ENCODE data around the gene AQP3.
A peak's percentile ranks its signal among the peaks of the same experiment; 100 is the strongest.

AQP3 gene

GRCh38 chr9:33453999-33454660 is 6.7 kb upstream of the AQP3 start:
- no peaks in the 10 kb centered on the region for H3K79me2 ChIP-seq (ENCODE audit: insufficient read depth, low read length)
- H4K20me1 ChIP-seq (ENCODE audit: insufficient read depth, low read length) = no peaks in the 10 kb centered on the region
- H3K4me3 ChIP-seq (ENCODE audit: low read depth in 1 of 2, low read length in 2 of 2) = no peak overlapping the region
- no peak overlapping the region for H3K4me2 ChIP-seq (ENCODE audit: insufficient read depth, low read length)
- no peak overlapping the region for H3K27ac ChIP-seq (ENCODE audit: low read length)
- H3K36me3 ChIP-seq (ENCODE audit: insufficient read depth, low read length) = no peaks in the 10 kb centered on the region
- DNase-seq = no peak
- H3K9me3 ChIP-seq (ENCODE audit: insufficient read depth, low read length, severe bottlenecking) = no peaks in the 10 kb centered on the region
- no peaks in the 10 kb centered on the region for H3K4me1 ChIP-seq (ENCODE audit: insufficient read depth, low read length)
- TF ChIP-seq CTCF (IDR thresholded peaks at IDR 0.05; ENCODE audit: borderline replicate concordance, extremely low read depth, low read length, poor library complexity, severe bottlenecking) (no peak), EZH2 (IDR thresholded peaks at IDR 0.05; ENCODE audit: borderline replicate concordance, low read depth, low read length, severe bottlenecking) (no peak)
- H3K9ac ChIP-seq (ENCODE audit: low read depth, low read length) = no peak overlapping the region
- H3K27me3 ChIP-seq (ENCODE audit: insufficient read depth, low read length, poor library complexity) = no peaks in the 10 kb centered on the region
- ATAC-seq (ENCODE audit: insufficient read depth, low read depth) = no peak
- no peak overlapping the region for H2AFZ ChIP-seq (ENCODE audit: low read depth, low read length)

GRCh38 chr9:33453286-33453860 is 6.0 kb upstream of the AQP3 start:
- no peak for TF ChIP-seq EZH2 (IDR thresholded peaks at IDR 0.05; ENCODE audit: borderline replicate concordance, low read depth, low read length, severe bottlenecking)
- no peak for TF ChIP-seq CTCF (IDR thresholded peaks at IDR 0.05; ENCODE audit: borderline replicate concordance, extremely low read depth, low read length, poor library complexity, severe bottlenecking)
- peaks cover 5% of the 10 kb centered on the region for H3K4me1 ChIP-seq (ENCODE audit: insufficient read depth, low read length)
- no peak overlapping the region for H3K4me3 ChIP-seq (ENCODE audit: low read depth in 1 of 2, low read length in 2 of 2)
- H3K27ac ChIP-seq (ENCODE audit: low read length) = no peak overlapping the region
- no peaks in the 10 kb centered on the region for H3K36me3 ChIP-seq (ENCODE audit: insufficient read depth, low read length)
- no peak overlapping the region for H2AFZ ChIP-seq (ENCODE audit: low read depth, low read length)
- no peak overlapping the region for H3K9ac ChIP-seq (ENCODE audit: low read depth, low read length)
- H3K9me3 ChIP-seq (ENCODE audit: insufficient read depth, low read length, severe bottlenecking) = no peaks in the 10 kb centered on the region
- no peak for DNase-seq
- H3K79me2 ChIP-seq (ENCODE audit: insufficient read depth, low read length) = no peaks in the 10 kb centered on the region
- ATAC-seq (ENCODE audit: insufficient read depth, low read depth) = no peak
- H3K4me2 ChIP-seq (ENCODE audit: insufficient read depth, low read length) = no peak overlapping the region
- H4K20me1 ChIP-seq (ENCODE audit: insufficient read depth, low read length) = no peaks in the 10 kb centered on the region
- H3K27me3 ChIP-seq (ENCODE audit: insufficient read depth, low read length, poor library complexity) = no peaks in the 10 kb centered on the region

- Histone ChIP-seq H3K9ac (ENCODE audit: low read depth, low read length) (no peak overlapping the region), H3K27me3 (ENCODE audit: insufficient read depth, low read length, poor library complexity) (no peaks in the 10 kb centered on the region), H3K4me2 (ENCODE audit: insufficient read depth, low read length) (no peak overlapping the region), H3K4me3 (ENCODE audit: low read depth in 1 of 2, low read length in 2 of 2) (no peak overlapping the region), H3K27ac (ENCODE audit: low read length) (no peak overlapping the region), H2AFZ (ENCODE audit: low read depth, low read length) (peak overlapping the region; percentile 15; the same call in 1 of the 2 replicates), H4K20me1 (ENCODE audit: insufficient read depth, low read length) (no peaks in the 10 kb centered on the region), H3K79me2 (ENCODE audit: insufficient read depth, low read length) (no peaks in the 10 kb centered on the region), H3K36me3 (ENCODE audit: insufficient read depth, low read length) (no peaks in the 10 kb centered on the region), H3K9me3 (ENCODE audit: insufficient read depth, low read length, severe bottlenecking) (no peaks in the 10 kb centered on the region), H3K4me1 (ENCODE audit: insufficient read depth, low read length) (peaks cover 10% of the 10 kb centered on the region)
- peak; percentile 63 for DNase-seq
- ATAC-seq (ENCODE audit: insufficient read depth, low read depth) = peak; percentile 82
- no peak for TF ChIP-seq EZH2 (IDR thresholded peaks at IDR 0.05; ENCODE audit: borderline replicate concordance, low read depth, low read length, severe bottlenecking)
- TF ChIP-seq CTCF (IDR thresholded peaks at IDR 0.05; ENCODE audit: borderline replicate concordance, extremely low read depth, low read length, poor library complexity, severe bottlenecking) = peak; percentile 74
Measured at GRCh38 chr9:33452828-33453271, 5.5 kb upstream of the AQP3 start.

All from DND-41 (cell line).